Fibroblast of the aortic adventitia (primary cell): ENCODE results near the gene CEL. TPM values are rescaled to one million over a fixed set of nuclear protein-coding genes. Genes with fewer than 3 reads are reported as not detected.

Experiments used
- DNase-seq: peaks from one replicate; pipeline ENCODE4 v3.0.0-alpha.2; 2010; ENCODE audit warnings: low read depth
- H3K4me3 ChIP-seq: 2 replicates; pipeline ENCODE4 v1.5.1; 2011; ENCODE audit warnings: low read depth, mild to moderate bottlenecking, control low read depth, low read length, moderate library complexity
- CTCF ChIP-seq: IDR thresholded peaks from 2 replicates; pipeline ENCODE4 v1.5.1; 2011; ENCODE audit warnings: mild to moderate bottlenecking, low read length, control low read depth, inconsistent platforms; ENCODE audit not compliant: insufficient read depth
- total RNA-seq: library from RNA; depleted of rRNA; stranded (reverse); fragments of >200 nt; gene quantifications from 2 replicates; pipeline ENCODE4 v1.2.3, GENCODE V29; 2012; ENCODE audit warnings: low replicate concordance

CEL gene
- total RNA-seq, 1 donor = 0.27 TPM

- TF ChIP-seq CTCF = no peak
- no peak for DNase-seq
- H3K4me3 ChIP-seq = no peak overlapping the region
Measured at GRCh38 chr9:133046196-133046899, 15.4 kb upstream of the CEL start.

- DNase-seq = no peak
- H3K4me3 ChIP-seq = no peak overlapping the region
- TF ChIP-seq CTCF = no peak
Measured at GRCh38 chr9:133046900-133047295, 14.9 kb upstream of the CEL start.

- no peak for TF ChIP-seq CTCF
- H3K4me3 ChIP-seq = no peak overlapping the region
- DNase-seq = no peak
Measured at GRCh38 chr9:133048595-133048994, 13.2 kb upstream of the CEL start.

GRCh38 chr9:133049043-133049442, 12.7 kb upstream of the CEL start:
- DNase-seq = no peak
- H3K4me3 ChIP-seq = no peak overlapping the region

GRCh38 chr9:133050142-133050541, 11.6 kb upstream of the CEL start:
- no peak for DNase-seq
- H3K4me3 ChIP-seq = no peak overlapping the region
- TF ChIP-seq CTCF = no peak

More at GRCh38 chr9:133049043-133049442, 12.7 kb upstream of the CEL start:
- no peak for TF ChIP-seq CTCF

- DNase-seq = no peak
- no peak for TF ChIP-seq CTCF
- H3K4me3 ChIP-seq = no peak overlapping the region
Measured at GRCh38 chr9:133050781-133051180, 11.0 kb upstream of the CEL start.

- no peak for DNase-seq
- H3K4me3 ChIP-seq = no peak overlapping the region
- no peak for TF ChIP-seq CTCF
Measured at GRCh38 chr9:133051281-133051900, 10.4 kb upstream of the CEL start.
